Stimulated activated CD8-positive, alpha-beta memory T cell treated with anti-CD3 and anti-CD28 coated beads, Interleukin-15, amount 100 ng/mL, for 48 hours (primary cell): ENCODE data around the gene ADGRL1.

ENCODE experiments used
- DNase-seq, 2 donors: peaks; one replicate each; pipeline ENCODE4 v3.0.0-alpha.2; 2020; ENCODE audit warnings: low read depth in 2 of 2

Gene ADGRL1

DNA sequence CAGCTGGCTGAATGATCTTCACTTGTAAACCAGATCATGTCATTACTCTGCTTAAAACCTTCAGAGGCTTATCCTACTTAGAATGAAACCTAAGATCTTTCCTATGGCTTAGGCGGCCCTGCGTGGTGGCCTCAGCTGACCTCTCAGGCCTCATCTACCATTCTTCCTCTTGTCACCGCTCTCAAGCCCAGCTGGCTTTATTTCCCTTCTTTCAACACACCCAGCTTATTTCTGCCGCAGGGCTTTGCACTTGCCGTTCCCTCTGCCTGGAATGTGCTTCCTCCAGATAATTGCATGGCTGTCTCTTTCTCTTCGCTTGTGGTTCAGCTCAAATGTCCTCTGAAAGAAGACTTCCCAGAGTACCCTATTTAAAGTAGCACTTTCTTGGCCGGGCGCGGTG lies 66.0 kb downstream of the ADGRL1 start:
- DNase-seq, result no peak

DNA sequence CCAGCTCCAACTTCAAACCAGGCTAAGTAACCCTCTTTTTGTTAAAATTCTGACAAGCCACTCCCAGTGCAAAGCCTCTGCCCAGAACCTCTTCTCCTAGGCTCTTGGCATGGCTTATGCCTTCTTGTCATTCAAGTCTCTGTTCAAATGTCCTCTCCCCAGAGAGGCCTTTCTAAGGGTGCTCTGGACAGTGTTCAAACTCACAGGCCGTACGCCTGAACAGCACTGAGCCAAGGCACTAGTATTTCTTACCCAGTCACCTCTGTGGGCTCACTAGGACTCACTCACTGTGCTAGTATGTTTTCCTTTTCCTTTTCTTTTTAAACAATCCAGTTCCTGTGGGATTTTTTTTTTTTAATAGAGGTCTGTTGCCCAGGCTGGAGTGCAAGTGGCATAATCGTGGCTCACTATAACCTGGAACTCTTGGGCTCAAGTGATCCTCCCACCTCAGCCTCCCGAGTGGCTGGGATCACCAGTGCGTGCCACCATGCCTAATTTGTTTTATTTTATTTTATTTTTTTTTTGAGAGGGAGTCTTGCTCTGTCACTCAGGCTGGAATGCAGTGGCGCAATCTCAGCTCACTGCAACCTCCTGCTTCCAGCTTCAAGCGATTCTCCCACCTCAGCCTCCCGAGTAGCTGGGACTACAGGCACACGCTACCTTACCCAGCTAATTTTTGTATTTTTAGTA lies 67.2 kb downstream of the ADGRL1 start:
- no peak for DNase-seq

GRCh38 chr19:14136509-14137281 lies 69.3 kb downstream of the ADGRL1 start, which contains the start of gene ASF1B:
ASF1B (minus strand) TSS chr19:14136589; CDS start chr19:14136456, 133 bp downstream.
- DNase-seq, result peak; percentile 97 to 98

- DNase-seq, result no peak
Observed at GRCh38 chr19:14135985-14136508, 69.9 kb downstream of the ADGRL1 start.

DNA sequence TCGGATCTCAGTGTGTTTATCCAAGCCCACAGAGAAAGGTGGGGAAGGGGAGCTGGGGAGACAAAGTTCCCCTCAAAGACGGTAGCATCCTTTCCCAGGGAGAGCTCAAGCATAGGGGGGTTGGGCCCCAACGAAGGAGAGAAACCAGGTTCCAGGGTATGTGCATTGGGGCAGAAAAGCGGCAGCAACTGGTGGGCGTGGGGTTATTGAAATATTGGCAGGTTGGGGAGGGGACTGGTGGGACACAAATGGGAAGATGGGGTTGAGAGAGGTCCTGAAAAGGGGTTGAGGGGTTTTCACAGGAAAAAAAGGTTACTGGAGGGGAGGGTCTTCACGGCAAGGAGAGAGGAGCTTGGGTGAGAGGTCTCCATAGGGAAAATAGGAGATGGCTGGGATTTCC lies 70.6 kb downstream of the ADGRL1 start:
- DNase-seq, result no peak

DNA sequence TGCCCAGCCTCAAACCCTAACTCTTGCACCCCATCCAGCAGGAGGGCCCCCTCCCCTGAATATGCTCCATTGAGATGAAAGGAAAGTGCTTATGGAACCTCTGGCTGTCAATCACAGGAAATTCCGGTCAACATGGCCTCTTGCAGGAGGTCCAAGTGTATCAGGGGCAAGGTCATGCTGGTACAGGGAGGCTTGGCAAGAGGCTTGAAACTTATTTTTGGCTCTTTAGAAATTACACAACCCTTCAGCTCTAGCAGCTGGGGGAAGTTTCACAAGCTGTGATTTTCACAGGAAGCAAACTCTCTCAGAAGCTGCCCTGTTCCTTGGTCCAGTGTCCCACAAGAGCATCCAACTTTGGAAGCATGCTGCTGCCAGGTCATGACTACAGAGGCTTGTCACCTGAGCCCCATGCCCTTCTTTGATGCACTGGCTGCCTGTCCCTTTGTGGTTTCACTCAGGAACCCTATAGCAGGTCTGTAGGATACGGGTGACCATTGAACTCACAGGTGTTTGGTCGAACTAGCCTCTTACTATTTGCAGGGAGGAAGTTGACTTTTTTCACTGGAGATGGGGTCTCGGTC lies 78.0 kb downstream of the ADGRL1 start:
- DNase-seq, result no peak

GRCh38 chr19:14127176-14127575 lies 78.8 kb downstream of the ADGRL1 start:
- DNase-seq, result no peak

- DNase-seq, result no peak
Observed at GRCh38 chr19:14122924-14123323, 83.0 kb downstream of the ADGRL1 start.

DNA sequence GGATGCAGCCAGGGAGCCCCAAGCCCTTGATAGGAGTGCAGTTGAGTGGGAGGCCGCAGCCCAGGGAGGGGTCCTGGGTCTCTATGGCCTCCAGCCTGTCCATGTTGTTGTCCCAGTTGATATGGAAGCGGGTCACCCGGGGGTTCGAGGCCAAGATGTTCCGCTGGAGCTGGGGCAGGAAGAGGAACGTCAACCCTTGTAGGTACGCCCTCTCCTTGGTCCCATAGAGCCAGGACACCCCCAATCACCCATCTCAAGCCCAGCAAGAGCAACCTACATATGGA lies 85.5 kb downstream of the ADGRL1 start:
- no peak for DNase-seq

- no peak for DNase-seq
Observed at GRCh38 chr19:14119644-14120496, 86.1 kb downstream of the ADGRL1 start.

DNA sequence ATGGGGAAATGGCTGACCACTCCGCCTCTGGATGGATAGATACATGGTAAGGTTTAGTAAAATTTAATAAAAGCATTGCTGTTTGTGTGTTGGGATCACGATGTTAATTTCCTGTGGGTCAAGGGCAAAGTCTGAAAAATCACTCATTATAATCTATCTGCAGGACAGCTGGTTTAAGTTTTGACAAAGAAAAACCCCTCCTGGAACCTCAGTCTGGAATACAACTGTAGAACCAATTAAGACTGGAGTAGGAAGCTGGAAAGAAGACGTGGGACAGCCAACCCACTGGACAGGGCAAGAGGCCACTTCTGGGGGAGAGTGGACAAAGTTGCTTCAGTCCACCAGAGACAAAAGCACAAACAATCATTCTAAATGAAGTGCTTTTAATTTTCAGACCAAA lies 86.8 kb downstream of the ADGRL1 start:
- no peak for DNase-seq

DNA sequence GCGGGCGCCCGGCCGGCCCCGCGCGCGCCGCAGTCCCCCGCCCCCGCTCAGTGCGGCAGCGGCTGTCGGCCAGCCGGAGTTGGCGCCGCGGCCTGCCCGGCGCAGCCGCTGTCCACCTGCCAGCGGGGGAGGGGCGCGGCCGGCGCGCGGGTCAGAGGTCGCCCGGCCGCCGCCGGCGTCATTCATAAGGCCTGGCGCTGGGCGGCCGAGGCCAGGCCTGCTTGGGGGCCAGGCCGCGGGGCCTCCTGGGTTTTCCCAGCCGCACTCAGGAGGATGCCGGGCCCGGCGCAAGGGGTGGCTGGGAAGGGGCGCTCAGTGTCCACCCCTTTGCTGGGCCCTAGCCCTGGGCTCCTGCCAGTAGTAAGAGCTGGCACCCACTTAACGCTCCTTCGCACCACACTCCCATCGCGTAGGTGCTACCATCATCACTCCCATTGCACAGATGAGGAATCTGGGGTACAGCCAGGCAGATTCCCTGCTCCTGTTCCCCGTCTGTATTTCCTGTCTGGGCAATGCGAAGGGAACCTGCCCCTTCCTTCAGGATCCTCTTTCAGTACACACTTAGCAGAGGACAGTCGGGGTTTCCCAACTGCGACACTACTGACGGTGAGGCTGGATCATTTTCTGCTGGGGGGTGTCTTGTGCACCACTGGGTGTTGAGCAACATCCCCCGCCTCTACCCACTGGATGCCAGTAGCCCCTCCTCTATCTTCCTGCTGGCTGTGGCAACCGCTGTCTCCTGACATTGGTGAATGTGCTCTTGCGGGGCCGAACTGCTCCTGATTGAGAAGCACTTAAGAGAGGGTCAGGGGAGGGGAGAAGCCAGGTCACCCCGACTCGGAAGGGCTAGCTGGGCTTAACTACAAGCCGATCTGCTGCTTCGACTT lies 87.6 kb downstream of the ADGRL1 start:
- peak in 1 of 2 donors; percentile 4 for DNase-seq

GRCh38 chr19:14117668-14118164 lies 88.3 kb downstream of the ADGRL1 start, which contains the start of gene PRKACA:
PRKACA (minus strand) TSS chr19:14117762; CDS start chr19:14117547, 215 bp downstream.
- DNase-seq, result peak; percentile 99

- DNase-seq, result no peak
Observed at GRCh38 chr19:14116918-14117578, 88.9 kb downstream of the ADGRL1 start.

GRCh38 chr19:14116525-14116917 lies 89.4 kb downstream of the ADGRL1 start:
- DNase-seq, result no peak

- DNase-seq, result no peak
Observed at GRCh38 chr19:14115756-14116155, 90.2 kb downstream of the ADGRL1 start.

DNA sequence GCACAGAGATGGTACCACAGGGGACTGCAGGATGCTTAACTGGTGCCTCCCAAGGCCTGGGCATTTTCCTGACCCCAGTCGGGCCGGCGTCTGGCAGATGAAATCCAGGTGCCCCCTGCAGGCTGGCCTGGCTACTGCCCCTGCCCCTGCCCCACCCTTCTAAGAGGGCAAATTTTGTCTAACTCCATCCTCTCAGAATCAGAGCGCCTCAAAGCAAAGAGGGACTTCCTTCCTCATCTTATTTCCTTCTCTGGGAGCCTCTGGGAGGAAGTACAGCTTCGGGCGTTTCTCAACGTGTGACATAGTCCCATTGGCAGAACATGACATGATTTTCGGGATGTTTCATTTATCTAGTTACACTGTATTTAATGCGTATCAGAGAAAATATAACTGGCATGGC lies 91.1 kb downstream of the ADGRL1 start:
- peak; percentile 27 to 32 for DNase-seq

DNA sequence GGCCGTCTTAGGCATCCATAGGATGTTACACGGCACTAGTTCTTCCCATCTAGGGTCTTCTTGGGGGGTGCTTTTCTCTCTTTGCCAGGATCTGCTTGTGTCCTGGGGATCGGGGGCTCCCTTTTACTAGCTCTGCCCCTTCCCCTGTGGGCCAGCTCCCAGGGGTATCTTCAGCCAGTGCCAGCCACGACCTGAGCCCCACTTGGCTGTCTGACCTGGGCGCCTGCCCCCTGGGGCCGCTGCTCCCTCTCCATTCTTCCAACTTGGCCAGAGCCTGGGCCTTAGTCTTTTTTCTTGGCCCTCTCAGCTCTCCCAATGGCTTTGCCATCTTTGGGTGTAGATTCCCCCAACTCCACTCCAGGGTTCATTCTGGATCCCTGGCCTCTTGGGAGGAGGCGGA lies 91.5 kb downstream of the ADGRL1 start:
- DNase-seq, result no peak

- DNase-seq, result peak; percentile 30 to 47
Observed at GRCh38 chr19:14113762-14114414, 92.1 kb downstream of the ADGRL1 start.
